IMR-90 (cell line): ENCODE results near the gene HOXA10. TPM values are rescaled to one million over a fixed set of nuclear protein-coding genes. Genes with fewer than 3 reads are reported as not detected.

Source experiments
- ATAC-seq: fragments of 200-7000 bp; cut with Tn5 transposase; 2 replicates; pipeline ENCODE4 v1.9.1; 2020; ENCODE audit warnings: low read depth, mild to moderate bottlenecking, moderate library complexity
- BruUV-seq: library from RNA; stranded (reverse); fragments of 400-500 nt; replicated peaks from 2 replicates; lab custom pipeline; 2021; lab: Mats Ljungman, UMichigan
- CTCF ChIA-PET: fragments of 300-600 bp; formaldehyde crosslinking; extraction: SDS; loops from one replicate; lab custom pipeline; 2021; ENCODE audit warnings: antibody characterized with exemption; lab: Yijun Ruan, JAX
- POLR2A ChIA-PET: fragments of 300-600 bp; sonication (Branson Sonifier 250); formaldehyde crosslinking; loops from one replicate; lab custom pipeline; 2022; ENCODE audit warnings: antibody characterized with exemption; ENCODE audit not compliant: unreplicated experiment; lab: Charles Lee
- DNase-seq: peaks from one replicate; pipeline ENCODE4 v3.0.0; 2013
- H2AFZ ChIP-seq: replicated peaks from 2 replicates; pipeline ENCODE3; 2013; ENCODE audit warnings: low read length, mild to moderate bottlenecking; ENCODE audit not compliant: poor library complexity
- H2AK5ac ChIP-seq: 2 replicates; pipeline ENCODE4 v1.6.1; 2013; ENCODE audit warnings: low read depth, low read length, inconsistent platforms
- H2AK9ac ChIP-seq: replicated peaks from 2 replicates; pipeline ENCODE3; 2013; ENCODE audit warnings: mild to moderate bottlenecking, low read depth, low read length, moderate library complexity; ENCODE audit not compliant: poor library complexity
- H2BK120ac ChIP-seq: 2 replicates; pipeline ENCODE4 v1.6.1; 2013; ENCODE audit warnings: low read depth, low read length, inconsistent platforms
- H2BK15ac ChIP-seq: 3 replicates; pipeline ENCODE4 v1.6.1; 2013; ENCODE audit warnings: low read depth, low read length, inconsistent platforms
- H2BK20ac ChIP-seq: 2 replicates; pipeline ENCODE4 v1.6.1; 2013; ENCODE audit warnings: low read depth, mild to moderate bottlenecking, inconsistent platforms, low read length, moderate library complexity
- H2BK5ac ChIP-seq: 2 replicates; pipeline ENCODE4 v1.6.1; 2013; ENCODE audit warnings: mild to moderate bottlenecking, low read depth, low read length, inconsistent platforms; ENCODE audit not compliant: poor library complexity, severe bottlenecking
- H3K14ac ChIP-seq: replicated peaks from 2 replicates; pipeline ENCODE4 v1.6.1; 2013; ENCODE audit warnings: low read depth, low read length, inconsistent platforms
- H3K18ac ChIP-seq: 2 replicates; pipeline ENCODE4 v1.6.1; 2013; ENCODE audit warnings: low read depth, low read length, control low read depth
- H3K23ac ChIP-seq: 2 replicates; pipeline ENCODE4 v1.6.1; 2013; ENCODE audit warnings: low read depth, low read length, inconsistent platforms
- H3K27ac ChIP-seq: 2 replicates; pipeline ENCODE4 v1.5.1; 2013; ENCODE audit warnings: mild to moderate bottlenecking, control low read depth, low read length; ENCODE audit not compliant: insufficient read depth
- H3K27me3 ChIP-seq: 2 replicates; pipeline ENCODE4 v1.6.1; 2013; ENCODE audit warnings: low read length; ENCODE audit not compliant: control insufficient read depth, insufficient read depth
- H3K36me3 ChIP-seq: 2 replicates; pipeline ENCODE4 v1.6.1; 2013; ENCODE audit warnings: low read length, mixed read lengths; ENCODE audit not compliant: control insufficient read depth, insufficient read depth
- H3K4ac ChIP-seq: 2 replicates; pipeline ENCODE4 v1.6.1; 2013; ENCODE audit warnings: low read depth, low read length, inconsistent platforms
- H3K4me1 ChIP-seq: 2 replicates; pipeline ENCODE4 v1.6.1; 2013; ENCODE audit warnings: low read length, mixed read lengths; ENCODE audit not compliant: control insufficient read depth, insufficient read depth
- H3K4me2 ChIP-seq: 2 replicates; pipeline ENCODE4 v1.6.1; 2013; ENCODE audit warnings: low read depth, mild to moderate bottlenecking, control low read depth, low read length, moderate library complexity
- H3K4me3 ChIP-seq: 2 replicates; pipeline ENCODE4 v1.5.1; 2013; ENCODE audit warnings: low read depth, mild to moderate bottlenecking, control low read depth, low read length, moderate library complexity; ENCODE audit not compliant: insufficient read depth
- H3K56ac ChIP-seq: 2 replicates; pipeline ENCODE4 v1.6.1; 2013; ENCODE audit warnings: low read length, inconsistent platforms; ENCODE audit not compliant: insufficient read depth; ENCODE audit errors: extremely low read depth
- H3K79me1 ChIP-seq, 2 experiments: 2 replicates each; pipeline ENCODE4 v1.6.1; 2013; ENCODE audit warnings: low read length in 2 of 2, inconsistent platforms in 1 of 2, low read depth in 1 of 2
- H3K9ac ChIP-seq: 2 replicates; pipeline ENCODE4 v1.6.1; 2013; ENCODE audit warnings: low read depth, low read length, control low read depth
- H3K9me1 ChIP-seq: 2 replicates; pipeline ENCODE4 v1.6.1; 2013; ENCODE audit warnings: low read length, inconsistent platforms; ENCODE audit not compliant: insufficient read depth
- H3K9me3 ChIP-seq: 2 replicates; pipeline ENCODE4 v1.6.1; 2013; ENCODE audit warnings: low read length; ENCODE audit not compliant: control insufficient read depth, insufficient read depth
- H4K20me1 ChIP-seq: 2 replicates; pipeline ENCODE4 v1.6.1; 2013; ENCODE audit warnings: low read length, inconsistent platforms; ENCODE audit not compliant: insufficient read depth
- H4K5ac ChIP-seq: 2 replicates; pipeline ENCODE4 v1.6.1; 2013; ENCODE audit warnings: mild to moderate bottlenecking, low read depth, low read length, control low read depth
- H4K8ac ChIP-seq, 2 experiments: 2 replicates each; pipeline ENCODE4 v1.6.1; 2013; ENCODE audit warnings: low read depth in 2 of 2, low read length in 2 of 2, control low read depth in 1 of 2, inconsistent platforms in 1 of 2
- H4K91ac ChIP-seq: 2 replicates; pipeline ENCODE4 v1.6.1; 2013; ENCODE audit warnings: low read depth, low read length, inconsistent platforms; ENCODE audit not compliant: insufficient read depth
- BHLHE40 ChIP-seq: fragments of 150-350 bp; IDR thresholded peaks from 2 replicates; pipeline ENCODE4 v1.6.1; 2016; ENCODE audit warnings: mild to moderate bottlenecking, low read depth, low read length
- CEBPB ChIP-seq: IDR thresholded peaks from 2 replicates; pipeline ENCODE4 v1.6.1; 2012; ENCODE audit warnings: low read depth, low read length, improper control_type of control experiment
- CHD1 ChIP-seq: IDR thresholded peaks from 2 replicates; pipeline ENCODE4 v1.6.1; 2012; ENCODE audit warnings: low read depth, low read length, improper control_type of control experiment
- FOS ChIP-seq: fragments of 150-350 bp; IDR thresholded peaks from 2 replicates; pipeline ENCODE4 v1.6.1; 2016; ENCODE audit warnings: low read depth, low read length
- MAFK ChIP-seq: IDR thresholded peaks from 2 replicates; pipeline ENCODE4 v1.6.1; 2012; ENCODE audit warnings: low read depth, low read length, improper control_type of control experiment
- MAZ ChIP-seq: IDR thresholded peaks from 2 replicates; pipeline ENCODE4 v1.6.1; 2012; ENCODE audit warnings: low read depth, mild to moderate bottlenecking, low read length, improper control_type of control experiment, moderate library complexity, borderline replicate concordance
- MXI1 ChIP-seq: IDR thresholded peaks from 2 replicates; pipeline ENCODE4 v1.6.1; 2012; ENCODE audit warnings: low read depth, mild to moderate bottlenecking, low read length, moderate library complexity, borderline replicate concordance
- NFE2L2 ChIP-seq: fragments of 150-350 bp; IDR thresholded peaks from 2 replicates; pipeline ENCODE4 v1.6.1; 2016; ENCODE audit warnings: low read depth, mild to moderate bottlenecking, low read length
- POLR2A ChIP-seq: IDR thresholded peaks from 2 replicates; pipeline ENCODE4 v1.6.1; 2012; ENCODE audit warnings: mild to moderate bottlenecking, low read depth, low read length
- RAD21 ChIP-seq: IDR thresholded peaks from 2 replicates; pipeline ENCODE4 v1.6.1; 2012; ENCODE audit warnings: low read length, improper control_type of control experiment
- RCOR1 ChIP-seq: IDR thresholded peaks from 2 replicates; pipeline ENCODE4 v1.6.1; 2012; ENCODE audit warnings: mild to moderate bottlenecking, low read length, improper control_type of control experiment; ENCODE audit not compliant: insufficient replicate concordance
- RFX5 ChIP-seq: IDR thresholded peaks from 2 replicates; pipeline ENCODE4 v1.8.0; 2012; ENCODE audit warnings: low read depth, mild to moderate bottlenecking, low read length, moderate library complexity
- SMC3 ChIP-seq: fragments of 150-350 bp; IDR thresholded peaks from 2 replicates; pipeline ENCODE4 v1.6.1; 2016; ENCODE audit warnings: low read depth, mild to moderate bottlenecking, antibody characterized with exemption, low read length, moderate library complexity
- WGBS, 2 experiments: methylation state at CpG; one replicate each; pipeline versions ENCODE4 v1.1.5 to v1.1.7; 2013; ENCODE audit warnings: missing lambda C conversion rate in 2 of 2; ENCODE audit not compliant: insufficient read length in 1 of 2; ENCODE audit errors: extremely low coverage in 2 of 2; 5-methylcytosine and 5-hydroxymethylcytosine counted together
- dilution Hi-C: fragments of 300-500 bp; cut with HindIII; formaldehyde crosslinking; loops from one replicate; pipeline ENCODE4 v1.14.3; 2018; ENCODE audit warnings: low sequenced_read_pairs; ENCODE audit not compliant: unreplicated experiment
- in situ Hi-C: fragments of 300-500 bp; cut with MboI; formaldehyde crosslinking; loops from 3 replicates; pipeline ENCODE4 v1.14.3; 2019; ENCODE audit warnings: low sequenced_read_pairs, inconsistent platforms, mixed read lengths
- intact Hi-C: fragments of 100-400 bp; cut with micrococcal nuclease; formaldehyde crosslinking; loops from 2 replicates; pipeline ENCODE4 v1.10.0; 2022
- polyA plus RNA-seq, 3 experiments: library from polyadenylated mRNA; depleted of rRNA; stranded (reverse); fragments of >200 nt; gene quantifications; 2 replicates each; pipeline ENCODE4 v1.2.3, GENCODE V29; 2012; ENCODE audit warnings: low replicate concordance in 1 of 3
- total RNA-seq: library from RNA; depleted of rRNA; stranded (reverse); fragments of >200 nt; gene quantifications from 2 replicates; pipeline ENCODE4 v1.2.3, GENCODE V29; 2012
- TF ChIP-seq, protein P1 (sequence below): fragments of 150-350 bp; IDR thresholded peaks from 2 replicates; pipeline ENCODE4 v1.6.1; 2016; ENCODE audit warnings: low read depth, mild to moderate bottlenecking, low read length, moderate library complexity, borderline replicate concordance
- TF ChIP-seq, protein P2 (sequence below): conservative IDR thresholded peaks from 2 replicates; pipeline ENCODE4 v1.5.1; 2012; ENCODE audit warnings: mild to moderate bottlenecking, low read depth, low read length, improper control_type of control experiment

Gene HOXA10
- total and polyA plus RNA-seq, 2 of the 4 experiments (the other 2 are of a cell fraction): 0.10 to 0.18 TPM

DNA sequence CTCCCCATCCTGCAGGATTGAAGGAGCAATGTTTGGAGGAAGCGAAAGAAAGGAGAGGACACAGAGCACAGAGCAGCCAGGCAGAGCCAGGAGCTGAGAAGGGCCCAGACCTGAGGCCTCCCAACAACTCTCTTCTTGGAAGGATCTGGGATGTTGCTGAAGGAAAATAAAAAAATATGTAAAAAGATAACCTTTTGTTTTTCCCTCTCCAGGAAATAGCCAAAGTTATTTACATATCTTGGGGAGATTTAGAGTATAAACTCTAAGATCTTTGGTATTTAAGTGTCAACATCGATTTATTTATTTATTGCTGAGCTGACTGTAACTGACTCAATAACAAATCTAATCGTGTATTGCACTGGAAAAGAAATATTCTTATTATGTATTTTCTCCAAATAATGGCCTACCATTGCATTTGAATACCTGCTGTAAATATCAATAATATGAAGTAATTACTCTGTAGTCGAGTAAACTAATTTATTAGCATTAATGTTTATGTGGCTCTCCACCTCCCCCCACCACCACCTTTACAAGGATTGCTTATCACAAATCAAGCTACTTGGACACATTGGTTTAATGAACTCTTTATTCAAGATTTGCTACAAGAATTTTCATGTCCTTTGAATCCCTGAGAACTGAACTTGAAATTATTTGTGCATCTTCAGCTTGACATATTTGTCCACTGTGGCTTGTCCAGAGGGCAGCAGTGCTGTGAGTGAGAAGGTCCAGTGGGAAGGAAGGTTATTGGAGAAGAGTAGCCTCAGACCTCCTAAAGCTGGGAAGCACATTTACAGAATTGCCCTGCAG lies 12.8 kb upstream of the HOXA10 start:
- CTCF ChIA-PET: interaction anchor here (1.7 kb wide), 1 partner anchor 9 kb away, joined by 10 read pairs; no protein-coding TSS in a partner anchor
- dilution Hi-C loops: no loop called here
- no peak for TF ChIP-seq MXI1
- TF ChIP-seq MAZ: no peak
- no peak for TF ChIP-seq BHLHE40
- no peak for TF ChIP-seq POLR2A
- no peak for TF ChIP-seq RFX5
- no peak for TF ChIP-seq MAFK
- TF ChIP-seq CEBPB: no peak
- TF ChIP-seq CHD1: no peak
- TF ChIP-seq, protein P1, sequence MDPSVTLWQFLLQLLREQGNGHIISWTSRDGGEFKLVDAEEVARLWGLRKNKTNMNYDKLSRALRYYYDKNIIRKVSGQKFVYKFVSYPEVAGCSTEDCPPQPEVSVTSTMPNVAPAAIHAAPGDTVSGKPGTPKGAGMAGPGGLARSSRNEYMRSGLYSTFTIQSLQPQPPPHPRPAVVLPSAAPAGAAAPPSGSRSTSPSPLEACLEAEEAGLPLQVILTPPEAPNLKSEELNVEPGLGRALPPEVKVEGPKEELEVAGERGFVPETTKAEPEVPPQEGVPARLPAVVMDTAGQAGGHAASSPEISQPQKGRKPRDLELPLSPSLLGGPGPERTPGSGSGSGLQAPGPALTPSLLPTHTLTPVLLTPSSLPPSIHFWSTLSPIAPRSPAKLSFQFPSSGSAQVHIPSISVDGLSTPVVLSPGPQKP: no peak
- no peak for TF ChIP-seq SMC3
- TF ChIP-seq FOS: no peak
- no peak for TF ChIP-seq NFE2L2
- no peak for TF ChIP-seq RCOR1
- no peak for TF ChIP-seq RAD21
- TF ChIP-seq, protein P2, sequence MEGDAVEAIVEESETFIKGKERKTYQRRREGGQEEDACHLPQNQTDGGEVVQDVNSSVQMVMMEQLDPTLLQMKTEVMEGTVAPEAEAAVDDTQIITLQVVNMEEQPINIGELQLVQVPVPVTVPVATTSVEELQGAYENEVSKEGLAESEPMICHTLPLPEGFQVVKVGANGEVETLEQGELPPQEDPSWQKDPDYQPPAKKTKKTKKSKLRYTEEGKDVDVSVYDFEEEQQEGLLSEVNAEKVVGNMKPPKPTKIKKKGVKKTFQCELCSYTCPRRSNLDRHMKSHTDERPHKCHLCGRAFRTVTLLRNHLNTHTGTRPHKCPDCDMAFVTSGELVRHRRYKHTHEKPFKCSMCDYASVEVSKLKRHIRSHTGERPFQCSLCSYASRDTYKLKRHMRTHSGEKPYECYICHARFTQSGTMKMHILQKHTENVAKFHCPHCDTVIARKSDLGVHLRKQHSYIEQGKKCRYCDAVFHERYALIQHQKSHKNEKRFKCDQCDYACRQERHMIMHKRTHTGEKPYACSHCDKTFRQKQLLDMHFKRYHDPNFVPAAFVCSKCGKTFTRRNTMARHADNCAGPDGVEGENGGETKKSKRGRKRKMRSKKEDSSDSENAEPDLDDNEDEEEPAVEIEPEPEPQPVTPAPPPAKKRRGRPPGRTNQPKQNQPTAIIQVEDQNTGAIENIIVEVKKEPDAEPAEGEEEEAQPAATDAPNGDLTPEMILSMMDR: no peak

More for the DNA sequence above, 12.8 kb upstream of the HOXA10 start:
- H2BK15ac ChIP-seq: no peak overlapping the region
- no peak overlapping the region for H4K8ac ChIP-seq
- DNase-seq (no peak), ATAC-seq (no peak)
- no TSS peak for BruUV-seq
- no peak overlapping the region for H3K18ac ChIP-seq
- in situ Hi-C loops: no loop called here
- peaks cover 17% of the 10 kb centered on the region; the same call in 1 of the 2 replicates for H3K9me3 ChIP-seq
- no peak overlapping the region for H2AK9ac ChIP-seq
- no CpG with 5 or more reads among the region's 4 CpGs for WGBS, 2 experiments
- H2BK120ac ChIP-seq: no peak overlapping the region
- no peaks in the 10 kb centered on the region for H3K79me1 ChIP-seq
- peaks cover 17% of the 10 kb centered on the region; the same call in 1 of the 2 replicates for H4K20me1 ChIP-seq
- H3K27ac ChIP-seq: no peak overlapping the region
- H3K4me2 ChIP-seq: no peak overlapping the region
- H3K4me1 ChIP-seq: peaks cover 3% of the 10 kb centered on the region; the same call in 1 of the 2 replicates
- H4K5ac ChIP-seq: no peak overlapping the region
- no peak overlapping the region for H2BK5ac ChIP-seq
- no peak overlapping the region for H2BK20ac ChIP-seq
- POLR2A ChIA-PET: interaction anchor here (0.7 kb wide), 1 partner anchor 53 kb away, joined by 5 read pairs; no protein-coding TSS in a partner anchor
- H3K56ac ChIP-seq: no peak overlapping the region
- H3K9me1 ChIP-seq: no peaks in the 10 kb centered on the region
- no peak overlapping the region for H3K4me3 ChIP-seq
- H3K4ac ChIP-seq: no peak overlapping the region
- no peak overlapping the region for H2AK5ac ChIP-seq
- no peak overlapping the region for H4K91ac ChIP-seq
- no peaks in the 10 kb centered on the region for H3K36me3 ChIP-seq
- no peak overlapping the region for H3K9ac ChIP-seq
- intact Hi-C loops: no loop called here
- peaks cover 97% of the 10 kb centered on the region for H3K27me3 ChIP-seq
- no peak overlapping the region for H2AFZ ChIP-seq
- no peak overlapping the region for H3K23ac ChIP-seq
- H3K14ac ChIP-seq: no peak overlapping the region
